ENCODE measurements around the gene SORBS1.

DNA sequence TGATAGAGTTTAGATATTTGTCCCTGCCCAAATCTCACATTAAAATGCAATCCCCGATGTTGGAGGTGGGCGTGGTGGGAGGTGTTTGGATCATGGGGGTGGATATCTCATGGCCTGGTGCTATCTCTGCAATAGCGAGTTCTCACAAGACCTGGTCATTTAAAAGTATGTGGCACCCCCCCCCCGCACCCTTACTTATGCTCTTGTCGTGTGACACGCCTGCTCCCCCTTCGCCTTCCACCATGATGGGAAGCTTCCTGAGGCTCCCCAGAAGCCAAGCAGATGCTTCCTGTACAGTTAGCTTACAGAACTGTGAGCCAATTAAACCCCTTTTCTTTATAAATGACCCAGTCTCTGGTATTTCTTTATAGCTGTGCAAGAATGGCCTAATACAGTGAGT is 118.8 kb downstream of the SORBS1 start:
- TF ChIP-seq POLR2A (IDR thresholded peaks at IDR 0.05; ENCODE audit: low read length) (no peak), GATA1 (IDR thresholded peaks at IDR 0.05; ENCODE audit: low read depth, low read length) (no peak)
